ENCODE measurements around the gene LTBP2.
"Not testable (repeated sequence)": the region's sequence is repeated elsewhere in the genome, so short reads cannot be mapped to it uniquely, and the experiment has no call there.

LTBP2 gene

DNA sequence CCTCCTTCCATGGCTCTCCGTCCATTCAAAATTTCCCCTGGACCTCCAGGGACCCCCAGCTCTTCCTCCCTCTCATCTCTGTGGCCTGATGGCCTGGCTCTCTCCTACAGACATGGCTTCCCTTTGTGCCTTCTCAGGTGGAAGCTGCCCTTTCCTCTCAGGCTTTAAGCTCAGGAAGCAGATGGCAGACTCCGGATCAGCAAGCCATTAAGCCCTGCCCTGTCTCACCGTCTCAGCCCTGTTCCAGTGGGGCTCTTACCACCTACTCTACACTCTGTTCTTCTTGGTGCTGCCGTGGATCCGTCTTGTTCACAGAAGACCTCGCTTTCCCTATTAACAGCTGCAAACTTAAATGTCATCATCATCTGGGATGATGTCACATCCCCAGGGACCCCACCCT is 152.1 kb downstream of the LTBP2 start:
- Histone ChIP-seq H3K36me3 (ENCODE audit: insufficient read depth, low read length) (no peaks in the 10 kb centered on the region), H3K4me1 (ENCODE audit: insufficient read depth, low read length) (no peaks in the 10 kb centered on the region), H3K9me3 (ENCODE audit: low read length) (no peaks in the 10 kb centered on the region), H3K4me3 (ENCODE audit: low read length) (no peak overlapping the region), H3K27me3 (ENCODE audit: insufficient read depth, low read length) (peaks cover 4% of the 10 kb centered on the region), H2AFZ (ENCODE audit: low read depth, low read length) (no peak overlapping the region)

DNA sequence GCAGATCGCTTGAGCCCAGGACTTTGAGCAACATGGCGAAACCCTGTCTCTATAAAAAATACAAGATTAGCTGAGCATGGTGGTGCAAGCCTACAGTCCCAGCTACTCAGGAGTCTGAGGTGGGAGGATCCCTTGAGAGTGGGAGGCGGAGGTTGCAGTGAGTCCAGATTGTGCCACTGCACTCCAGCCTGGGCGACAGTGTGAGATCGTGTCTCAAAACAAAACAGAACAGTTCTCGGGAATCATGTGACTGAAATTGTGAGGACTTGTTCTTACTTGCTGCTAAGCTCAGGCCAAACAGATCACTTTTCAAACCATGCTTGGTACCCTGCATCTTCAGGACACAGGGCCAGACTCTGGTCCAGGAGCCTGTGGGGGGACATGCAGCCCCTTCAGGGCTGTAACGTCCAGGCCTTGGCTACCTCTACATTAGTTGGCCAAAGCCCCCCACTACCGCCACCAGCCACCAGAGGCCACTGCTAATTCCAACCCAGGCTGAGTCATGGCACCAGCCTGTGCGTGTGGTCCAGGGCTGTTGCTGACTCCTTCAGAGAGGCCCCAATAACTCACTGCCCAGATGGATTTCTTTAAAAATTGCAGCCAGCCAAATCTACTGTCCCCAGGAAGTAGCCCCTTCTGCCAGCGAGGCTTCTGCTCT is 152.6 kb downstream of the LTBP2 start:
- no peak overlapping the region for H3K4me3 ChIP-seq (ENCODE audit: low read length)
- H3K36me3 ChIP-seq (ENCODE audit: insufficient read depth, low read length) = no peaks in the 10 kb centered on the region

DNA sequence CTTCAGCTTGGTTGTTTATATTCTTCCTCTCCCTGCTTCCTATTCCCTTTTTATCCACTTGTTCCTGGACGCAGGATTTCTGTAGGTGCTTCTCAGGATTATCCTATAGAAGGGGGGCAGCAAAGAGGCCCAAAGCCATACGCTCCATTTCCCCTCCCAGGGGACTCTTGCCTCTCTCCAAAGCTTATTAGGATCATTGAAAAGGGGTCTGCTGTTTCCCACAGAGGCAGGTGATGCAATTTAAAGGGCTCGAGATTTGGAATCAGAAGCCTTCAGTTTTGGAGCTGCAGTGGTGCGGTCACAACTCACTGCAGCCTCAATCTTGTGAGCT is 154.5 kb downstream of the LTBP2 start:
- H3K36me3 ChIP-seq (ENCODE audit: insufficient read depth, low read length) = no peaks in the 10 kb centered on the region
- H3K4me3 ChIP-seq (ENCODE audit: low read length) = no peak overlapping the region
- peaks cover 7% of the 10 kb centered on the region for H3K27me3 ChIP-seq (ENCODE audit: insufficient read depth, low read length)
- H3K9me3 ChIP-seq (ENCODE audit: low read length) = no peaks in the 10 kb centered on the region
- H2AFZ ChIP-seq (ENCODE audit: low read depth, low read length) = no peak overlapping the region
- H3K4me1 ChIP-seq (ENCODE audit: insufficient read depth, low read length) = no peaks in the 10 kb centered on the region

More for the DNA sequence above, 152.6 kb downstream of the LTBP2 start:
- Histone ChIP-seq H3K9me3 (ENCODE audit: low read length) (no peaks in the 10 kb centered on the region), H2AFZ (ENCODE audit: low read depth, low read length) (no peak overlapping the region), H3K27me3 (ENCODE audit: insufficient read depth, low read length) (peaks cover 7% of the 10 kb centered on the region), H3K4me1 (ENCODE audit: insufficient read depth, low read length) (no peaks in the 10 kb centered on the region)

DNA sequence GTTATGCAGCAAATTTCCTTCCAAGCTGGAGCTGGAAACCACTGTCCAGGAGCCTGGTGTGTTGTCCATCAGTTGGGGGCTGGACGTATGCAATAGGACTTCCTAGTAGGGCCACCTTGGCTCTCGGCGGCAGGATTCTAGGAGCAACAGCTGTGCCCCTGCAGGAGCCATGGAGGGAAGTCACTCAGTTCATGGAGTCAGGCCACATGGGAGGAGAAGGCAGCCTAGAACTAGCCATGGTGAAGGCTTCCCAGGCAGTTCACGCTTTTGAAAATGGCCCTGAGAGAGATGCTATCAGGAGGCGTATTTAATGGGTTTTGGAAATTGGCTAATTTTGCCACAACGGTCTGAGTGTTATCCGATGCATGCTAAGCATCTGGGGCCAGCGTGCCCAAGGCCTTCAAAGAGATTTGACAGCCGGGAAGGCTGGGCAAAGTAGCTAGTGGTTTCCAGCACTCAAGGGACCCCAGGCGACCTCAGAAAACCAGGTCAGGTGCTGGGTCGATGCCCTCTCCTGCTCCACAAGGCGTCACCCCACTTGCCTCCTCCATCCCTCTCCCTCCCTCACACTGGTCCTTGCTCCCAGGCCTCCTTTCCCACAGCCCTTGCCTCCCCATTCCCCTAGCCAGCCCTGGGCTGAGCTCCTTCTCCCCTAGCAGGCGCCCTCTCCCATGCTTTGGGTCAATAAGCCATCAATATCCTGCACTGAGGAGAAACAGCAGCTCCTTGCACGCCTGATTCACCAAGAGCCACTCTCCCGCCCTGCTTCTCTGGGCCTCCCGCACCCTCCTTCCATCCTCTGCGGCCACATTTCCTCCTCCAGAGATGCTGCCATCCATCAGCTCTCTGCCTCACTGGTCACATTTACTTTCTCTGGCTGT is 155.1 kb downstream of the LTBP2 start:
- no peaks in the 10 kb centered on the region for H3K36me3 ChIP-seq (ENCODE audit: insufficient read depth, low read length)
- no peak overlapping the region for H2AFZ ChIP-seq (ENCODE audit: low read depth, low read length)
- peaks cover 7% of the 10 kb centered on the region for H3K27me3 ChIP-seq (ENCODE audit: insufficient read depth, low read length)
- no peak overlapping the region for H3K4me3 ChIP-seq (ENCODE audit: low read length)
- no peaks in the 10 kb centered on the region for H3K9me3 ChIP-seq (ENCODE audit: low read length)
- no peaks in the 10 kb centered on the region for H3K4me1 ChIP-seq (ENCODE audit: insufficient read depth, low read length)

DNA sequence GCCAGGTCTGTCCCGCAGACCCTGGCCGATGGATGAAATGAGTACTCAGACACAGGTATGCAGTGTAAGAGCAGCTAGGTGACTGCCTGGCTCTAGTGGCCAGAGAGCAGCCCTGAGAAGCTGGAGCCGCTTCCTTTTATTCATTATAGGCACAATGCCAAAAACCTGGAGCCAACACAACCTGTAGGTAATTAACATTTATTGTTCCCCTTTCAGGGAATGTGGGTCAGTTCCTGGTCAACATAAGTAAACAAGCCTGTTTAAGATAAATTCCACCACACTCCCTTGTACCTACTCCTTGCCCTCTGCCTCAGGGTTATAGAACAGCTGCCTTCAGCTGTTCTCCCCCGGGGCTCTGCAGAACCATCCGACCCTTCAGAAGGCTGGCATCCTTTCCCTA is 157.6 kb downstream of the LTBP2 start:
- not testable (repeated sequence) for H2AFZ ChIP-seq (ENCODE audit: low read depth, low read length); H3K9me3 ChIP-seq (ENCODE audit: low read length); H3K4me1 ChIP-seq (ENCODE audit: insufficient read depth, low read length)

More for the DNA sequence above, 157.6 kb downstream of the LTBP2 start:
- not testable (repeated sequence) for H3K27me3 ChIP-seq (ENCODE audit: insufficient read depth, low read length); H3K4me3 ChIP-seq (ENCODE audit: low read length); H3K36me3 ChIP-seq (ENCODE audit: insufficient read depth, low read length)
